Measurements from ENCODE around the gene GTF3A. TPM values are rescaled to one million over a fixed set of nuclear protein-coding genes. Genes with fewer than 3 reads are reported as not detected.
A peak's percentile ranks its signal among the peaks of the same experiment; 100 is the strongest.

The GTF3A gene
- total RNA-seq, 1 experiment from 2014 or later: 169 TPM

DNA sequence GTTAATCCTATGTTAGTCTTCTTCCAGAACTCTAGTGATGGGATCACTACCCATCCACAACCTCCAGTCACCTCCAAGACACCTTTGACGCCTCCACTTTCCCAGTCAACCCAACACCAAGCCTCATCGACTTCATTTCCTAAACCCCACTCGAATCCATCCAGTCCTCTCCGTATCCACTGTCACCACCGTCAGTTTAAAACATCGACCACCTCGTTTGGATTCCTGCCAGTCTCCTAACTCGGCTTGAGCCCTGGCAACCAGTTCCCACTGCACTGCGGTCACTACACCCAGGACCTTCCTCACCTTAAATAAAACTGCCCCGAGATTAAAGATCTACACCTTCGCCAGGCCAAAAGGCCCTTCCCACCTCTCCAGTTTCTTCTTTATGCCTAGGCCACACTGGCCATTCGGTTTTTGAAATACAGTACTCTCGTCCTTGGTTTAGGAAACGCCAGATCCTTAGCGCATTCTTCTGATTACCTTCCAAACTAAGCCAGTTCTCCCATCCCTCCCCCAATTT, 24.7 kb downstream of the GTF3A start:
- DNase-seq (ENCODE audit: low spot score): no peak

DNA sequence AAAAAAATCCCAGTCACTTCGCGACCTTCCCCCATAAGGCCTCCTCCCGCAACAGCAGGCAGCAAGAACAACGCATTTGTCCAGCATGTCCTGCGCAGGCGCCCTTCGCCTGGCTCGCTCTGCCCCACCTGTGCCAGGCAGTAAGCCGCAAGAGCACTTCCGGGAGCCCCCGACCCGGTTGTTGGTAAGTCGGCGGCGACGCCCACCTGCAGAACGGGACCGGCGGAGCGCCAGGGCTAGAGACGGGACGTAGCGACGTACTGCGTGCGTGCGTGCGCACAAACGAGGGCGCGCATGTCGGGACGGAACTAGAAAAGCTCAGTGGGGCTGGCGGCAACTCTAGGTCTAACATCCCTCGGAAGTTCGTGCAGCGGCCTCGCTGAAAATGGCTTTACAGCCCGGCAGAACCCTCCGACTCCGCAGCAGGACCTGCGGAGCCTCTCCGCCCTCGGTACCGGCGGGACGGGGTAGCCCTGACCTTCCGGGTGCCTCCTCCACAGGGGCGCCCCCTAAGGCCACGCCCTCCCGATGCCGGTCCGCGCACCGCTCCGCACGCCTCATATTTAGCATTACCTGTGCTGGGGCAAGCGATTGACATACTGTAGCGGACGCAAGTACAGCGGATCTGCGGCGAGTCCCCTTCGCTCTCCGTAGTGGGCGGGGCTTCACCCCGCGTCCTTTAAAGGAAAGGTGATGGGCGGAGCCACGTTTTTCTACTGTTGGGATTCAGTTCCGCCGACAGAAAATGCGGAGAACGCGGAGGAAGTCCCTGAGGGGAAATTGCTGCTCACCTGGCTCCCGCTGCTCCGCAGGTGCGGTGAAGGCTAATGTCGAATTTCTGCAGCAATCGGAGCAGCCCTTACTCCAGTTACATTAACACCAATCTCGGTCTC, 25.8 kb downstream of the GTF3A start, which contains the start of gene MTIF3:
Gene MTIF3, minus strand, starts transcription at position 629 of the 893 bp plus-strand sequence. CDS start 10,116 bp downstream, outside the sequence.
- peak; percentile 88 for DNase-seq (ENCODE audit: low spot score)

DNA sequence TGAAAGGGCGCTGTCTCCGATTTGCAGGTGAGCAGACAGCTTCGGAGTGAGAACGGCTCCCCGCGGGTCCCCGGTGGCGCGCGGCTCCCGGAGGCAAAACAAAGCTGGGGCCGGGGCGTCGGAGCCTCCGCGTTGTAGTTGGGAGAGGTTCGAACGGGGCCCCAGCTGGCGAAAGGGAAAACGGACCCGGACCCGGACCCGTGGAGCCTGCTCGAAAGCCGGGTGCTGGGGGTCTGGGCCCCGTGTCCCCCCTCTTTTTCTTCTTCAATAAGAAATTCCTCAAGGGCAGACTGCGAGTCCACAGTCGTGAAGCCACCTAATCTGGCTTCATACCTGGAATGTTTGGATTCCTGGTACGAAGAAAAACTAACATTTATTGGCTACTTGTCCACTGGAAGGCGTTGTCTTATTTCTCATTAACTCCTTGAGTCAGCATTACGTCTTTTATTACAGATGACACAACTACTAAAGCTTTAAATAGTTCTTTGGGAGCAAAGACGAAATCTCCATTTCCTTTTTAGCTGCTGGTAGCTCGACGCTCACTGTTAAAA, 26.6 kb downstream of the GTF3A start:
- DNase-seq (ENCODE audit: low spot score): peak; percentile 26

DNA sequence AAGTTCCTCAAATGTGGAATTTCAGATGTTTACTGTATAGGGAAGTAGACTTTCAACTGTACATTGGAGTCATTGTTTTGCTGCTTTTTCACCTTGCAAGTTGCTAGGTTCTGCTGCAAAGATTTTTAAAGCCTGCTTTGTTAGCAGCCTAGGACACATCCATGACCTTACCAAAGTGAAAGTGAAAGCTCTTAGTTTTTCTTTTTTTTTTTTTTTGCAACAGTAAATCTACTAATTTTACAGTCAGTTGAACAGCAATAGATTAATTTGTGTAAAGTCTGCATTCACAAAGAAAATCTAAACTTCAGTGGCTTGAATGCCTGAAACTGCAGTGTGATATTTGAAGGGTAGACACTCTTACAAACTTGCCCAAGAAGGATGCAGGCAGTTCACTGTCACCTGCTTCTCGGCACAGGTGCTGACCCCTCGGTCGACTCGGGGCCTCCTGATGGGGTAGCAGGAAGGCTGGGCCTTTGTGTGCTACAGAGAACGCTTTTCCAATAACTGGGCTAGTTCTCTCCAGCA, 31.0 kb downstream of the GTF3A start:
- DNase-seq (ENCODE audit: low spot score): no peak

DNA sequence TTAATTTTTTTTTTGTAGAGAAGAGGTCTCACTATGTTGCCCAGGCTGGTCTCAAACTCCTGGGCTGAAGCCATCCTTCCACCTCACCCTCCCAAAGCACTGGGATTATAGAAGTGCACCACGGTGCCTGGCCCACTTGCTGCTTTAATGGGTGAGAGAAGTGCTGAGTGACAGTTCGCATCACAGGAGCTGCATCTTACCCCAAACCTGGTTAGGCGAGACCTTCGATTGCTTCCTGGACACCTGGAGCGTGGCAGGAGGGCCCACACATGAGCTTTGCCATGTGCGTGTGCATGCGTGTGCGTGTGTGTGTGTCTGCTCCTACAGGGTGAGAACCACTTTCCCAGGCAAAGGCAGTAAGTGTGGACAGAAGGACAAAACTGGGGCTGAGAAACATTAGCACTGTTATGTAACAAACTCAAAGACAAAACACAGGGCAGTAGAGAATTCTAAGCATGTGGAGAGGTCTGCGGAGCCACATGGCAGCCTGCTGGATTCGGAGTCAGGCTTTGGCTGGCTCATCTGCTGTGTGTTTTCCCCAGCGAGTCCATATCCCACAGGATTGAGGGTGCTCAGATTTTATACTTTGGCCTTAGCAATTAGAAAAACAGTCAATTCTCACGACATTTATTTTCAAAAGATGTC, 37.6 kb downstream of the GTF3A start:
- DNase-seq (ENCODE audit: low spot score): no peak

DNA sequence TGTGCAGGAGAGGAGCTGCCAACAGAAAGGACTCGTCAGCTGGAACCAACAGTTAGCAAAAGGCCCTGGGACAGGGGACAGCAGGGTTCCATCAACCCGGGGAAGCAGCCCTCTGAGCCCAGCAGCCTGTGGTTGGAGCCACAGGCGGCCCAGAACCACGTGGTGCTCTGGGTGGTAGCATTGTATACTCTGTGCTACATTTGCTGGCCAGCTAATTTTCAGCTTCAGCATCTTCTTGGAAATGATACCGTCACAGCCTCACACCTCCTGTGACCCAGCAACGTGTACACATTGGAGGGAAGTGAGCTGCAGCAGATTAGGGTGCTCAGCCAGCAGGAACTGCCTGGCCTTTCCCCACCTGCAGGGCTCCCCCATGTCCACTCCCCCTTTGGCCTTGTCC, 39.1 kb downstream of the GTF3A start:
- no peak for DNase-seq (ENCODE audit: low spot score)

DNA sequence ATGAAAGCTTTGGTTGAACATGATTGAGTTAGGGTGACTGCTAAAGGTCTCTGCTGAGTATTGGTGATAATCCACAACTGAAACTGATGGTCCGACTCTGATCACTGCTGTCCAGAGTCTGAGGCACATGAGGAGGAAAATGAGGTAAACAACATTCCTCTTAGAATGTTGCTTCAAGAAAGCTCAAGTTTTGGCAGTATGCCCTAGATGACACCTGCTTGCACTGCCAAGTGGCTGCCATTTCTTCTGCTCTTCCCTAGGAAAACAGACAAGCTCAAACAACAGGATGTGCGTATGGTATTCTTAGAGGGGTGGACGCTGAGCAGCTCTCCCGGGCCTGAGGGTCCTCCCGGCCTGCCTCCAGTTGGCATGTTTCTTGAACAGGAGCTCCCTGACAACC, 41.2 kb downstream of the GTF3A start:
- no peak for DNase-seq (ENCODE audit: low spot score)

DNA sequence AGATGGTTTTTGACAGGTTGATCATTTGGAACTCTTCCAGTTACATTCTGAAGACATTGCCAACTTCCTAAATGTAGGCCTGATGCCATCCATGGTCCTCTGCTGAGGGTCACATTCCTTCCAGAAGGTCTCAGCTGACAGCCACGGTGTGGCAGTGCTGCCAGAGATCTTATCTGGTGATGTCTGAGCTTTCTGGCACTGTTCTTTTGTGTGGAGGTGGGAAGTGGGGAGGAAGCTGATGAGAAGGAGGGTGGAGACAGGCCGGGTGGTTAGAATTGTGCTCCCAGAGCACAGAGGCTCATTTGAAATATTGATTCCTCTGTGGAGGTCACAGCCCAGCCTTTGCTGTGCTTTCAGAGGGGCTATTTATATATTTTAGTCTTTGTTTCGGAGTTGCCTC, 42.1 kb downstream of the GTF3A start:
- no peak for DNase-seq (ENCODE audit: low spot score)

DNA sequence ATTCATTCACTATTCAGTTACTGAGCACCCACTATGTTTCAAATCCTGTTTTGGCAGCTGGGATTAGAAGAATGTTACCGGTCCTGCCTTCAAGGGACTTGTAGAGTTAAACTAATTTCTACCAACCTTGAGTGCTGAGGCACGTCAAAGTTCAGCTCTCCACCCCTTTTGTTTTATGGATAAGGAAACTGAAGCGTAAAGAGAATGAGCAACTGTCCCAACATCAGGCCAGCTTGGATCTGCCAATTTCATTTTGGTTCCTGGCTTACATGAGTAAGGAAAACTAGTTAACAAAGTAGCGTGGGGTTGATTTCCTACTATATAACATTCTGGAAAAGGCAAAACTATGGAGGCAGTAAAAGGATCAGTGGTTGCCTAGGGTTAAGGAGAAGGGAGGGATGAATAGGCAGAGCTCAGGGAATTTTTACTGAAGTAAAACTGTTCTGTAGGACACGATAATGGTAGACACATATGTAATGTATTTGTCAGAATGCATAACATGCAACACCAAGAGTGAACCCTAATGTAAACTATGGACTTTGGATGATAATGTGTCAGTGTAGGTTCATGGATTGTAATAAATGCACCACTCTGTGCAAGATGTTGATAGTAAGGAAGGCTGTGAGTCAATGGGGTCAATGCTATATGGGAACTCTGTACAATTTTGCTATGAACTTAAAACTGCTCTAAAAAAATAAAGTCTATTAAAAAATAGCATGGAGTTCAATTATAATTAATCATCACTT, 45.8 kb downstream of the GTF3A start:
- no peak for DNase-seq (ENCODE audit: low spot score)

DNA sequence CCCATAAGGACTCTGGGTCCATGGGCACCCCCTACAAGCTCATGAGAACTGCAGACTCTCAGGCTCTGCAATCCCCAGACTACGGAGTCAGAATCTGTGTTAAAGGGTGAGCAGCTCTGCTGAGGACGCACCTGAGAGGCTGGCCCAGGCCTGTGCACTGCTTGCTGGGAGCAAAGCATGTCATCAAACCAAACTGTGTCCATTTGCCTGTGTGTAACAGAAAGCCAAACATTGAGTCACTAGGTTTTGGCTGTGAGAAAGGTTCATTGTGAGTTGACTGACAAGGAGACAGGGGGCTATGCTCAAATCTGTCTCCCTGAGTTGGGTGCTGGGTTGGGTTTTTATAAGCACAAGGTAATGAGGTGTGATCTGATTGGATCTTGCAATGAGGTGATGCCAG, 48.0 kb downstream of the GTF3A start:
- DNase-seq (ENCODE audit: low spot score): no peak

DNA sequence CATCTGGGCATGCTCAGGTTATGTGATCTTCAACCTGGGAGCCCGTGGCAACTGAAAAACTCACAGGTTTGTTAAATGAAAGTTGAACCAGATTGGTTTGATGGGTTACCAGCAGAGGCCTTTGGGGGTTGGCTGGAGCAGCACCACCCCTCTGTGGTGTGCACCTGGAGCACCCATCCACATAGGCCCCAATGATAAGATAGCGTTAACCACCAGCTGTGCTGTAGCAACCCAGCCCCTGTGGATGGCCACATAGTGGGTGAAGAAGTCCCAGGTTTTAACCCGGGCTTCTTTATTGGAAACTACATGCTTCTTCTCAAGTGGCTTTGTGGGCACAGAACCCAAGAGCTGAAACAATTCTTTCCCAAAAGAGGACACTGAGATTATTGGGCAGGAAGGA, 48.5 kb downstream of the GTF3A start:
- no peak for DNase-seq (ENCODE audit: low spot score)

DNA sequence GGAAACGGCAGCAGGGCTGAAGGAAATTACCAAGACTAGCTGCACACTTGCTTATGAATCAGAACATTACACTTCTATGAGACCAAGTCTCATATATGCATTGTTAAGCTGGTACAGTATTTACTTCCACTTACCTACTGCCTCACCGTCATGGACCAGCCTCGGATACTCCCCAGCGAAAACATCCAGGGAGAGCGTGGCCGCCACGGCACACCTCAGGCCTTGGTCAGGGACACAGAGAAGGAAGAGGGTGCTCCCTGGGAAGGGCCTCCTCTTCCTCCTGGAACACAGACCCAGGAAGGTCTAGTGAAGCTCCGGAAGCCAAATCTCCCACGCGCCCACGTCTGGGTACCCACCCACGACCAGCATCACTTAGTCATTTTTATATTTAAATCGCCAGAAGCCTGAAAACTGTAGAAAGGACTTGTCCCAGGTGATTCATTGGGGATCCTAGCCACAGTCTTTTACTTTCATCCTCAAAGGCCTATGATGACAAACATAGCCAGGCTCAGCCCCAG, 50.4 kb downstream of the GTF3A start:
- no peak for DNase-seq (ENCODE audit: low spot score)

DNA sequence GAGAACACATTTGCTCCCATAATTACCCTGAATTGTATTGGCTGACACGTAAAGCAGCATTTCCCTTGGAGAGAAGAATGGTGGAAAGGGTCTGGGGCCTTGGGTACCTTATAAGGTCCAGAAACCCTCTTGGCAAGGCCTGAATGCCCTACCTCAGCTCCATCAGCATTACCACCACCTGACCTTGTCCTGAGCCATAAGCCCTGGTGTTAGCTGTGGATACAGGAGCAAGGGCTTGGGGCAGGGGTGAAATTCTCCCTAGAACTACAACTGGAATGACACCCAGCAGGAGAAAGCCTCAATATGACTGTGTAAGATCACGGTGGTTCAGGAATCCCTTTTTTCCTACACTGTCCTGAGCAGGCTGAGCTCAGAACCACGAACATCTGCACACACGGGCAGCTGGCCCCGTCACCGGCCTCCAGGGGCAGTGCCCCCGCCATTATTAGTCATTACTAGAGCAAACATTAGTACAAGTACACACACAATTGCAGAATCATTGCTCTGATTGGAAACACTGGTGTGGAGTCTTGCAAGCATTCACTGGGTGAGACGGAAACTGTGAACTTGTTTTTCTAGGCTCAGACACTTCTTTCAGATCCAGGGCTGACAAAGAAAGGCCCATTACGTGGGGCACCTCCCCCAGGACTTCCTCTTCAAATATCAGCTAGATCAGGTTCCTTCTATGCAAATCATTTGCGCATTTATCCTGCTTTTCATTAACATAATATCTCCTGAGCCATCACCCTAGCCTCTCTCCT, 52.7 kb downstream of the GTF3A start:
- DNase-seq (ENCODE audit: low spot score): no peak

DNA sequence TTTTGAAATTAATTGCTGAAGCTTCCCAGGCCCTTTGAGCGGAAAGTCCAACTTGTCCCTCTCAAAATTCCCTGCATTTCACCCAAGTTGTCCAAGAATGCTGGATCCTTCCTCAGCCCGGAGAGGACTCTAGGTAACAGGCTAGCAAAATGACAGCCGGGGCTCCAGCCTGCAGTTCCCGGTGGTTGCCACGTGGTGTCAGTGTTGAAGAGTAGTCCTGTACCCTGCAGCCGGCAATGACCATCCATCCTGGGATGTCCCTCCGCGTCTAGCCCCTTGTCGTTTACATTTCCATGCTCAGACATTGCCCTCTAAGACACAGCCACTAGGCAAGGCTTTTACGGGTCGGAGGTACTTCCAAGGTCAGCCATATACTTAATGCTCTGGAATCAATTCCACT, 57.3 kb downstream of the GTF3A start:
- no peak for DNase-seq (ENCODE audit: low spot score)

DNA sequence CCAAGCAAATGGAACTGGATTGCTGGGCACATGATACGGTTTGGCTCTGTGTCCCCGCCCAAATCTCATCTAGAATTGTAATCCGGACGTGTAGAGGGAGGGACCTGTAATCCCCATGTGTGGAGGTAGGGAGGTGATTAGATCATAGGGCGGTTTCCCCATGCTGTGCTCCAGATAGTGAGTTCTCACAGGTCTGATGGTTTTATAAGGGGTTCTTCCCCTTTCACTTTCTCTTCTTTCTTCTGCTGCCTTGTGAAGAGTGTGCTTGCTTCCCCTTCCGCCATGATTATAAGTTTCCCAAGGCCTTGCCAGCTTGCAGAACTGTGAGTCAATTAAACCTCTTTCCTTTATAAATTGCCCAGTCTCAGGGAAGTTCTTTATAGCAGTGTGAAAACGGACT, 58.6 kb downstream of the GTF3A start:
- no peak for DNase-seq (ENCODE audit: low spot score)

DNA sequence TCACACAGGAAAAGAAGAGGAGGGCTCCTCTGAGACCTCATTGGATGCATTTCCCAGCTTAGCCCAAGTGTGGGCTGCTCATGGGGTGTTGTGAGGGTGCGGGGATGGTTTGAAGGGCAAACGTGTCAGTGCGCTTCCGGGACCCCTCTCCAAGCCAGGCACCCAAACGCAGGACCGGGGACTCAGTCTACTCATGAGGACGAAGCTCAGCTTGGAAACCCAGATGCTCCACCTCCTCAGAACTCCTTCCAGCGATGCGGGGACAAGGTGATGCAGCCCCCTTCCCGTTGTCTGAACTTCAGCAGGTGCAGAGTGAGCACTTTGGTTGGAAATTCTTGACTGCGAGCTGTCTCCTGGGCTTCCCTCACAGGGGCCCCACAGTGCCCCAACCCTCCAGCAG, 59.0 kb downstream of the GTF3A start:
- no peak for DNase-seq (ENCODE audit: low spot score)

Data from H4 (cell line).